Activated T-cell treated with anti-CD3 and anti-CD28 coated beads for 4 hours (primary cell): ENCODE data around the gene RABL3.
"Not testable (repeated sequence)": the region's sequence is repeated elsewhere in the genome, so short reads cannot be mapped to it uniquely, and the experiment has no call there.

Experiments
- DNase-seq: peaks from one replicate; pipeline ENCODE4 v3.0.0-alpha.2; 2020

RABL3 gene

DNA sequence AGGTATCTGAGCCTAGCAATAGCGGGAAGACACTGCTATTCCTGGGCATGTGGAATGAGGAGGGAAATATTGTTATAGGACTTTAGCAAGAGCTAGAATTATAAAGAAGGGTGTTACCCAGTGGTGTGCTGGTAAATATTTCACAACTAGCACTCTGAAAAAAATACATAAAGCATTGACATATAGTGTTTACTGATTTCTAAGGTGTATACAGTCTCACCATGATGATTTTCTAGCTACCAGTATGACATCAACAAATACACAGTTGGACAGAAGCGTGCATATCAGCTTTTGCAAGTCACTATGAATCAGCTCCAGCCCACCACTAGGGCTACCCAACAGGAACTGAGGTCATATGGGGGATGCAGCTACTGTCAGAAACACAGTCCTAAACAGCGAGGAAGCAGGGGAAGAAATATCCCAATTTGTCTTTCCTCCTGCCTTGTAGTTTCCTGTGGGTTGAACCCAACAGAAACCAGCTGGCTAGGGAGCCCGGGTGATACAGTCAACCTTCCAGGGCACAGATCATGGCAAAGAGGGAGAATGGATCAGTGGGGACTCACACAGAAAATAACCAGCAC is 99.9 kb downstream of the RABL3 start:
- DNase-seq: no peak

DNA sequence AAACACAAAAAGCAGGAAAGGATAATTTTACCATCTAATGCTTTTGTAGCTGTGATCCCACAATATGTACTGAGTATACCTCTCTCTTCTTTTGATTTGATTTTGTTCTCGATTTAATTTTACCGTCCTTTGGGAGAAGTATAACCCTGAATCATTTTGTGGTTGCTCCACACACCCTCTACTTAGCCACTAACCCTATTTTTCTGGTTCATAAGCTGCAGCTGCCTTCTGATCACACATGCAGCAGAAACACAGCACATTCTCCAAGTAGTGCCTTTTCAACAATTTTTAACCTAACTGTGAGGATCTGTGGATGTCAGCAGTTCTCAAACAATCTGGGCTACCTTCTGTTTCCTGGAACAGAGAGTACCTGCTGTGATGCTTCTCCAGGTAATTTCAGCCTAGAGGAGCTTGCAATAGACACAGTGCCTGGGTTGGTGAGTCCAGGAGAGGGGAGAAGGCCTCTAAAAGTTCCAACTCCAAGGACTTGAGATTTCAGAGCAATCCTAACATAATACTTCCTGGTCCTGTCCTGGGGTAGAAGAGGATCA is 100.5 kb downstream of the RABL3 start:
- no peak for DNase-seq

DNA sequence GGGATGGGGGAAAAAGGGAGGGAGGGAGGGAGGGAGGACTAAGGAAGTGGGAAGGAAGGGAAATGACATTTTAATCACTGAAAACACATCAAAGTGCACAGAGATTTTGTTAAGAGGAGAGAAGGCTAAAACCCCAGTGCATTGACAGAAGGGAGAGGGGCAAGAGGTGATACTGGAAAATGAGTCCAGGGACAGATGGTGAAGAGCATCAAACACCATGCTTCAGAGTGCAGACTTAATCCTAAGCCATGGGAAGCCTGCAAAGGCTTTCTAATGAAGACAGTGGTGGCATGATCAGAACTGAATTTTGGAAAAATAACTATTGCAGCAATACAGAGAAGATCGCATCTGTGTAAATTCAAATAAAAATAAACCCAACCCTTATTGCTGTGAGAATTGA is 102.1 kb downstream of the RABL3 start:
- no peak for DNase-seq

DNA sequence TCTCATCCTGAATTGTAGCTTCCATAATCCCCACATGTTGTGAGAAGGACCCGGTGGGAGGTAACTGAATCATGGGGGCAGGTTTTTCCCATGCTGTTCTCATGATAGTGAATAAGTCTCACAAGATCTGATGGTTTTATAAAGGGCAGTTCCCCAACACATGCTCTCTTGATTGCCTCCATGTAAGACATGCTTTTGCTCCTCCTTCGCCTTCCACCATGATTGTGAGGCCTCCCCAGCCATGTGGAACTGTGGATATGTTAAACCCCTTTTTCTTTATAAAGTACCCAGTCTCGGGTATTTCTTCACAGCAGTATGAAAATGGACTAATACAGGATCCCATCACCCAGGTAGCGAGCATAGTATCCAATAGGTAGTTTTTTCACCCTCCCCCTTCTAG is 103.5 kb downstream of the RABL3 start:
- DNase-seq: not testable (repeated sequence)

DNA sequence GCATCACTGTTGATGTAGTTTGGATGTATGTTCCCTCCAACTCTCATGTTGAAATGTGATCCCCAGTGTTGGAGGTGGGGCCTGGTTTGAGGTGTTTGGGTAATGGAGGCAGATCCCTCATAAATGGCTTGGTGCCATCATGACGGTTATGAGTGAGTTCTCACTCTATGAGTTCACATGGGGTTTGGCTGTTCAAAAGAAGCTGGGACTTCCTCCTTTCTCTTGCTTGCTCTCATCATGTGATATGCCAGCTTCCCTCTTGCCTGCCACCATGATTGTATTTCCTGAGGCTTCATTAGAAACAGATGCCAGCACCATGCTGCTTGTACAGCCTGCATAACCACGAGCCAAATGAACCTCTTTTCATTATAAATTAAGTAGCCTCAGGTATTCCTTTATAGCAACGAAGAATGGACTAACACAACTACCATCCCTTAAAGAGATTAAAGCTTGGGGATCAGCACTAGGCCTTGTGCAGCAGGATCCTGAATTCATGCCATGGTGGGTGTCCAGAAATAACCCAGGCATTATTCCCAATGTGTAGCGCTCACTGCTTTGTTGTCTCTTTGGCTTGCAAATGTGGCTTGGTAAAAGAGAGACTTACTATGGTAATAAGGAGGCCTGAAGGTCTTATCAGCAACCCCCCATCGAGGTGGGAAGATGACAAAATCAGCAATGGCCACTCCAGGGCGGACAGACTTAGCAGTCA is 104.3 kb downstream of the RABL3 start:
- no peak for DNase-seq

DNA sequence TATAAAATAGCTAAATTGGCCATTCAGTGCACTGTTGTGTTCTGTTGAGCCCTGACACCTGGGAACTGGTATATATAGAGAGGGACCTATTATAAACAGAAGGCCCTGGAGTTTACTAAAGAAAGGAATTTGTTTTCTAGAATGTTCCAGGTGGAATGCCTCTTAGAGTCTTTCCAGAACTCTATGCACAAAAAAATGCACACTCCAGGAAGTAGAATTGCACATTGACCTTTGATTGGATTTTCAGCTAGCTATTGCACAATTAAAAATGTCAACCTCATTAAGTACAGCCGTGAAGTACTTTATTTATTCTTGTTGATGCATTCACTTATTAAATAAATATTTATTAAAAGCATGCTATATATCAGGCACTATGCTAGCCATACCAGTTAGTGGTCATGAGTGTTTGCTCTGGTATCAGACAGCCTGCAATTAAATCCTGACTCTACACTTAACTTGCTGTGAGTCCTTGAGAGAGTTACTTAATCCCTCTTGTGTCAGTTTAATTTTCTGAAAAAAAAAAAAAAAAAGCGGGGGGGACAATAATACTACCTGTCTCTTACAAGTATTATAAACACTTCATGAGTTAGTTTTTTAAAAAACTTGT is 105.4 kb downstream of the RABL3 start:
- DNase-seq: no peak
